Heart left ventricle (tissue), 13 donors: ENCODE measurements around the gene SEPTIN3.

Experiments used
- POLR2A ChIP-seq, 2 donors: fragments of 450-650 bp; IDR thresholded peaks; one replicate each; pipeline ENCODE4 v1.6.1; 2017; ENCODE audit warnings: antibody characterized with exemption in 2 of 2, mild to moderate bottlenecking in 2 of 2, moderate library complexity in 2 of 2
- TF ChIP-seq, protein P1 (sequence below), 12 donors: fragments of 200-600 bp; sonication (generic) in 4 of 12; IDR thresholded peaks; one replicate each; pipeline versions ENCODE4 v1.5.0 to v1.8.0; 2018 to 2022; ENCODE audit warnings: antibody characterized with exemption in 12 of 12, mild to moderate bottlenecking in 5 of 12
- donor health status: ischemic (EF 13 %, LVEDD 7.1; RV severe dilation, severe dysfunction).
- donor health status: DM: no; HTN: yes; CAD: no.
- donor health status: DM: no; HTN: no; CAD: no.
- donor health status: ischemic (EF 25% LVEDD 6.9; RV normal size, moderate dysfunction).
- donor health status: ischemic (EF 25% LVEDD 5.7; RV mildly dilated, moderate dysfunction).
- donor health status: ischemic (EF 35%, LVEDD 5.7; RV mildly dilated, moderate dysfunction).
- donor health status: nonischemic (EF 11% LVEDD 7.7; RV severe dilation, severe dysfunction).
- donor health status: DM: yes; HTN: yes; CAD: no.
- donor health status: PGD.
- donor health status: ischemic (EF 29% LVEDD 5.4; RV normal size, mild dysfunction).
- donor health status: nonischemic (EF 23%, LVEDD 6.1; RV moderate dilation, normal function).

DNA sequence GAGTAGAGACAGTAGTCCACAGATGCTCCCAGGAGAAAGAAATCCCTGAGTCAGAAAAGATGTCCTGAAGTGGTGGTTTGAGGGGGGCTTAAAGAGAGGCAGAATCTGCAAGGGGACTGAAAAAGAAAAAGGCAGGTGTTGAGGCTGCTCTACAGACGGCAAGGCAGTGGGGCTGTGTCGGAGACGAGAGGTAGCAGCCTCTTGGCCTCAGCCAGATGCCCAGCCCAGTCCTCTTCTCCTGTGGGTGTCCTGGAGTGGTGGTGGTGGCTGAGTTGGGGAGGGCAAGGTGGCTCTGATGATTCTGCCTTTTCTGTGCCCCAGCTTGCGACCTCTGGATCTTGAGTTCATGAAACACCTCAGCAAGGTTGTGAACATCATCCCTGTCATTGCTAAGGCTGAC, 20.0 kb downstream of the SEPTIN3 start:
- TF ChIP-seq POLR2A (IDR thresholded peaks at IDR 0.05) = no peak
- TF ChIP-seq, protein P1, sequence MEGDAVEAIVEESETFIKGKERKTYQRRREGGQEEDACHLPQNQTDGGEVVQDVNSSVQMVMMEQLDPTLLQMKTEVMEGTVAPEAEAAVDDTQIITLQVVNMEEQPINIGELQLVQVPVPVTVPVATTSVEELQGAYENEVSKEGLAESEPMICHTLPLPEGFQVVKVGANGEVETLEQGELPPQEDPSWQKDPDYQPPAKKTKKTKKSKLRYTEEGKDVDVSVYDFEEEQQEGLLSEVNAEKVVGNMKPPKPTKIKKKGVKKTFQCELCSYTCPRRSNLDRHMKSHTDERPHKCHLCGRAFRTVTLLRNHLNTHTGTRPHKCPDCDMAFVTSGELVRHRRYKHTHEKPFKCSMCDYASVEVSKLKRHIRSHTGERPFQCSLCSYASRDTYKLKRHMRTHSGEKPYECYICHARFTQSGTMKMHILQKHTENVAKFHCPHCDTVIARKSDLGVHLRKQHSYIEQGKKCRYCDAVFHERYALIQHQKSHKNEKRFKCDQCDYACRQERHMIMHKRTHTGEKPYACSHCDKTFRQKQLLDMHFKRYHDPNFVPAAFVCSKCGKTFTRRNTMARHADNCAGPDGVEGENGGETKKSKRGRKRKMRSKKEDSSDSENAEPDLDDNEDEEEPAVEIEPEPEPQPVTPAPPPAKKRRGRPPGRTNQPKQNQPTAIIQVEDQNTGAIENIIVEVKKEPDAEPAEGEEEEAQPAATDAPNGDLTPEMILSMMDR (IDR thresholded peaks at IDR 0.05) = no peak
